ENCODE data around the gene CARNS1. TPM values are rescaled to one million over a fixed set of nuclear protein-coding genes. Genes with fewer than 3 reads are reported as not detected.
A peak's percentile ranks its signal among the peaks of the same experiment; 100 is the strongest.

CARNS1 gene
- total and polyA plus RNA-seq, 2 of the 13 experiments (the other 11 are each of a cell fraction or from before 2014, with no cell fraction given), result not detected

DNA sequence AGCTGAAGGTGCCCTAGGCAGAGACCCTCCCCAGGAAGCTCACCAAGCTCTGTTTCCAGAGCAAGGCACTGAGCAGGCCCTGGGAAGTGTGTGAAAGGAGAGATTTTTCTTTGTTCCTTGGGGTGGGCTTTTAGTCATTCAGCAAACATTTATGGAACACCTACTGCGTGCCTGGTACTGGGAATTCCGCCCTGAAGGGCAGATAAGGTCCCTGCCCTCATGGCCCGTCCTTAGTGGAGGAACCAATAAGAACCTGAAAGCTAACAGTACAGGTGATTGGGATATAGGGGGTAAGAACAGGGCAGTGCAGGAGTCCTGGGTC is 49.7 kb downstream of the CARNS1 start (continued):
- TF ChIP-seq, protein P1, sequence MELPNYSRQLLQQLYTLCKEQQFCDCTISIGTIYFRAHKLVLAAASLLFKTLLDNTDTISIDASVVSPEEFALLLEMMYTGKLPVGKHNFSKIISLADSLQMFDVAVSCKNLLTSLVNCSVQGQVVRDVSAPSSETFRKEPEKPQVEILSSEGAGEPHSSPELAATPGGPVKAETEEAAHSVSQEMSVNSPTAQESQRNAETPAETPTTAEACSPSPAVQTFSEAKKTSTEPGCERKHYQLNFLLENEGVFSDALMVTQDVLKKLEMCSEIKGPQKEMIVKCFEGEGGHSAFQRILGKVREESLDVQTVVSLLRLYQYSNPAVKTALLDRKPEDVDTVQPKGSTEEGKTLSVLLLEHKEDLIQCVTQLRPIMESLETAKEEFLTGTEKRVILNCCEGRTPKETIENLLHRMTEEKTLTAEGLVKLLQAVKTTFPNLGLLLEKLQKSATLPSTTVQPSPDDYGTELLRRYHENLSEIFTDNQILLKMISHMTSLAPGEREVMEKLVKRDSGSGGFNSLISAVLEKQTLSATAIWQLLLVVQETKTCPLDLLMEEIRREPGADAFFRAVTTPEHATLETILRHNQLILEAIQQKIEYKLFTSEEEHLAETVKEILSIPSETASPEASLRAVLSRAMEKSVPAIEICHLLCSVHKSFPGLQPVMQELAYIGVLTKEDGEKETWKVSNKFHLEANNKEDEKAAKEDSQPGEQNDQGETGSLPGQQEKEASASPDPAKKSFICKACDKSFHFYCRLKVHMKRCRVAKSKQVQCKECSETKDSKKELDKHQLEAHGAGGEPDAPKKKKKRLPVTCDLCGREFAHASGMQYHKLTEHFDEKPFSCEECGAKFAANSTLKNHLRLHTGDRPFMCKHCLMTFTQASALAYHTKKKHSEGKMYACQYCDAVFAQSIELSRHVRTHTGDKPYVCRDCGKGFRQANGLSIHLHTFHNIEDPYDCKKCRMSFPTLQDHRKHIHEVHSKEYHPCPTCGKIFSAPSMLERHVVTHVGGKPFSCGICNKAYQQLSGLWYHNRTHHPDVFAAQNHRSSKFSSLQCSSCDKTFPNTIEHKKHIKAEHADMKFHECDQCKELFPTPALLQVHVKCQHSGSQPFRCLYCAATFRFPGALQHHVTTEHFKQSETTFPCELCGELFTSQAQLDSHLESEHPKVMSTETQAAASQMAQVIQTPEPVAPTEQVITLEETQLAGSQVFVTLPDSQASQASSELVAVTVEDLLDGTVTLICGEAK (IDR thresholded peaks at IDR 0.05), result no peak
- TF ChIP-seq, protein P1 (CRISPR knock-in tag; IDR thresholded peaks at IDR 0.05), result no peak
- TF ChIP-seq ZNF546 (CRISPR knock-in tag; conservative IDR thresholded peaks at IDR 0.05) (no peak), NCOA5 (CRISPR knock-in tag; IDR thresholded peaks at IDR 0.05) (no peak), RXRA (CRISPR knock-in tag; IDR thresholded peaks at IDR 0.05) (0 out of 2 replicates have a peak, but pooled peaks have one; percentile 7), ZNF138 (CRISPR knock-in tag; IDR thresholded peaks at IDR 0.05; ENCODE audit: low read depth) (no peak), TOPORS (CRISPR knock-in tag; IDR thresholded peaks at IDR 0.05) (no peak), ZKSCAN1 (IDR thresholded peaks at IDR 0.05; ENCODE audit: low read length) (peak; percentile 64; the same call in 1 of the 2 replicates), PAX8 (CRISPR knock-in tag; IDR thresholded peaks at IDR 0.05; ENCODE audit: borderline replicate concordance) (no peak), POLR2AphosphoS2 (IDR thresholded peaks at IDR 0.05; ENCODE audit: low read depth, low read length) (no peak), SKI (IDR thresholded peaks at IDR 0.05; ENCODE audit: partially characterized antibody) (no peak), ELF4 (CRISPR knock-in tag; IDR thresholded peaks at IDR 0.05; ENCODE audit: borderline replicate concordance) (no peak), AHR (CRISPR knock-in tag; IDR thresholded peaks at IDR 0.05) (no peak), ZNF775 (CRISPR knock-in tag; IDR thresholded peaks at IDR 0.05; ENCODE audit: borderline replicate concordance) (no peak), ZNF572 (CRISPR knock-in tag; IDR thresholded peaks at IDR 0.05) (no peak), KLF16 (CRISPR knock-in tag; IDR thresholded peaks at IDR 0.05) (0 out of 4 replicates have a peak, but pooled peaks of 1 of the 2 experiments have one; percentile 0), ZNF772 (CRISPR knock-in tag; IDR thresholded peaks at IDR 0.05) (no peak), ZNF33A (CRISPR knock-in tag; IDR thresholded peaks at IDR 0.05; ENCODE audit: borderline replicate concordance) (no peak), RORA (CRISPR knock-in tag; IDR thresholded peaks at IDR 0.05) (no peak), ZNF674 (CRISPR knock-in tag; IDR thresholded peaks at IDR 0.05; ENCODE audit: low read depth) (no peak), ZBTB21 (CRISPR knock-in tag; IDR thresholded peaks at IDR 0.05) (no peak)
- TF ChIP-seq, protein P2, sequence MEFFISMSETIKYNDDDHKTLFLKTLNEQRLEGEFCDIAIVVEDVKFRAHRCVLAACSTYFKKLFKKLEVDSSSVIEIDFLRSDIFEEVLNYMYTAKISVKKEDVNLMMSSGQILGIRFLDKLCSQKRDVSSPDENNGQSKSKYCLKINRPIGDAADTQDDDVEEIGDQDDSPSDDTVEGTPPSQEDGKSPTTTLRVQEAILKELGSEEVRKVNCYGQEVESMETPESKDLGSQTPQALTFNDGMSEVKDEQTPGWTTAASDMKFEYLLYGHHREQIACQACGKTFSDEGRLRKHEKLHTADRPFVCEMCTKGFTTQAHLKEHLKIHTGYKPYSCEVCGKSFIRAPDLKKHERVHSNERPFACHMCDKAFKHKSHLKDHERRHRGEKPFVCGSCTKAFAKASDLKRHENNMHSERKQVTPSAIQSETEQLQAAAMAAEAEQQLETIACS (CRISPR knock-in tag; IDR thresholded peaks at IDR 0.05), result no peak
- TF ChIP-seq, protein P3, sequence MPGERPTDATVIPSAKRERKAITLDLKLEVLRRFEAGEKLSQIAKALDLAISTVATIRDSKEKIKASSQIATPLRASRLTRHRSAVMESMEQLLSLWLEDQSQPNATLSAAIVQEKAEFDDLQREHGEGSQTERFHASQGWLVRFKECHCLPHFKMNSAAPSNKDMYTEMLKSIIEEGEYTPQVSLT (CRISPR knock-in tag; IDR thresholded peaks at IDR 0.05; ENCODE audit: borderline replicate concordance, low read depth), result no peak
